NCI-H1417 (cell line): ENCODE data around the gene HDAC11.
A peak's percentile ranks its signal among the peaks of the same experiment; 100 is the strongest.

ENCODE experiments used
- DNase-seq, 3 experiments: peaks; one replicate each; lab custom pipeline; 2025; lab: John Stamatoyannopoulos, UW

Gene HDAC11

DNA sequence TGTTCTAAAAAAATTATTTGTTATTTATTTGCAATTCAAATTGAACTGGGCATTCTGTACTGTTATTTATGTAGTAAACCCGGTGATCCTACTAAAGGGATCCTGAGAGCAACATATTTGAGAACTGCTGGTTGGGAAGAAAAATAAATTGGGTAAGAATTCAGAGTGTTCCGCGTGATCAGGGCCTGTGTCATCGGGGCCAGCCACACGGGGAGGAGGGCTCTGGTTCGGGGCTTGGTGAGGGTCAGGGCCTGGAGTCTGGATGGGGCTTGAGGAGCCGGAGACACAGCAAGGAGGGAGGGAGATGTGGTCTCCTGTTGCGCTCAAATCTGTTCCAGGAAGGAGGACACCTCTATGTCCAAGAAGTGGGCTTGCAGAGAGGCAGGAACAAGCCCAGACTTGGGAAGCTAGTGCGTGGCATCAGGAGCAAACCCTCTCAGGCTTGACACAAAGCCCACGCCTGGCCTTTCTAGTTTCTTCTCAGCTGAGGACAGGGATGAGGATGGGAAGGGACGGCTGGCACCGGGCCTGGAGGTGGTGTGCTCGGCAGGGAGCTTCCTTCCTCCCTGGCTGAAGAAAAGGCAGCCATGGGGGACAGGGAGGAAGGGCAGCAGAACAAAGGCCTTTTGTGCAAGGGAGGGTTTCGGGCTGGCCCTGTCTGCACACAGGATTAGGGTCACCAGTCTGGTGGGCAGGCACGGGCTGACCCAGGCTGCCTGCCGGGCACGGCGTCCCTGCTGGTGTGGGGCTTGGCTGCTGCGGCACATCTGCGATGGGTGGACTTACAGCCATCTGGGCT lies 45.9 kb downstream of the HDAC11 start:
- DNase-seq, result peak in 1 of 3 experiments; percentile 3

DNA sequence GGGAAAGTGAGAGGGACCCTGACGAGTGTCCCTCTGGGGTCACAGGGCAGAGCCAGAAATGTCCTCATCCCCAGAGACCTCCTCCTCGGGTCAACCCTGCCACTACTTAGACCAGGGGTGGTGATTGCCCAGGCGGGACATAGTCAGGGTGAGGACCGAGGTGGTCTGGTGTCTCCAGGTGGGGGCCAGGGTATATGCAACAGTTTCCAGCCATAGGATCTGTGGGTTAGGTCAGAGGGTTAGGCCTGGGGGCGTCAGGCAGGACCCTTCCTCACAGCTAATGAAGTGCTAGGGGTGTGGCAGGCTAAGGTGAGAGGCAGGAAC lies 46.5 kb downstream of the HDAC11 start:
- no peak for DNase-seq

DNA sequence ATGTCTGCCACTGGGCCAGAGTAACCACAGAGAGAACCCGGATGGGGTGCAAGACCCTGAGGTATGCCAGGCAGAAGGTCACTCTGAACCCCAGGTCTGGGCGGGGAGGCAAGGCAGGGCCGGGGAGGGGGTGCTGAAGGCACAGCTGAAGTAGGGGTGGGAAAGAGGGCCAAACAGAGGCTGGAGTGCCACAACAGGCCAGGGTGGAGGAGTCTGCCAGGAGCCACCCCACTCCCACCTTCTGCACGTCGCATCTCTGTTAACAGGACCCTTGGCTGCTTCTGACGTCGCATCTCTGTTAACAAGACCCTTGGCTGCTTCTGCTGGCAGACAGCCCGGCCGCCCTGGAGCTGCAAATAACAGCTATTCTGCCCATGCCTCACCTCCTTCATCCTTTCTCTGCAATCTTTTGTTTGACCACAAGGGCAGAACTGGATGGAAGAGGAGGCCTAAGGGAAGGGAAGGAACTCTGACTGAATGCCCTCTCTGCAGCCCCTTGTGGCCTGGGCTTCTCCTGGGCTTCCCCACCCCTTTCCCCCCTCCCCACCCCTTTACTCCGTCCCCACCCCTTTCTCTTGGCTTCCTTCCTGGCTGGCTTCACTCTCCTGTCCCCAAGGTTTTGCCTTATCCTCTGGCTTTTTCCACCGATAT lies 48.2 kb downstream of the HDAC11 start:
- DNase-seq, result no peak

DNA sequence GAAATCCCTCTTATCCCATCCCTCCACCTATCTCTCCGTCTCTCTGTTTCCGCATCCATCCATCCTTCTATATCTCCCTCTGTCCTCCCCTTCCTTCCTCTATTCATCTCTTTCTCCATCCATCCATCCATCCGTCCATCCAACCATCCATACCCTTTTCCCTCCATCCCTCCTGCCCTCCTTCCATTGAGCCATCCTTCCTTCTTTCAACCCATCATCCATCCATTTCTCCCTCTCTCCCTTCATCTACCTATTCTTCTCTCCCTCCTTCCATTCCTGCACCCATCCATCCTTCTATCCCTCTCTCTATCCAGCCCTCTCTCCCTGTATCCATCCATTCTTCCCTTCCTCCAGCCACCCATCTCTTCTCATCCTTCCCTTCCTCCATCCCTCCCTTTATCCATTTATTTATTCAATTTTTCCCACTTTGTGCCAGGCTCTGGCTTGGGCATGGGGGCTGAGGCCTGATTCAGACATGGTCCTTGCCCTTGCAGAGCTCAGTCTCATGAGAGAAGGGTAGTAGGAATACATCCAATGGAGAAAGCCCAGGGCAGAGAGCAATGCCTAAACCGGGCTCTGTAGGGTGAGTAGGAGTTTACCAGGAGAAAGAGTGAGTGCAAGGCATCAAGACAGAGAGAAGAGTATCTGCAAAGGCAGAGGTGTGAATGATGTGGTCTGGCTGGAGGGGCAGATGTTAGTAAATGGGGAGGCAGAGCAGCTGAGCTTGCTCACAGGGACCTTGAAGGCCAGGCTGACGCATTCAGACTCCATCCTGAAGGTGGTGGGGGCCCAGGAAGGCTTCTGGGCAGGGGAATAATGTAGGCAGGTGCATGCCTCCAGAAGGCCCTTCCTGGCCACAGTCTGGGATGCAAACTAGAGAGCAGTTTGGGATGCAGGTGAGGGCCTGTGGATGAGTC lies 49.3 kb downstream of the HDAC11 start:
- DNase-seq, result no peak

- DNase-seq, result no peak
These were observed 50.3 kb downstream of the HDAC11 start for GRCh38 chr3:13530241-13531009.

DNA sequence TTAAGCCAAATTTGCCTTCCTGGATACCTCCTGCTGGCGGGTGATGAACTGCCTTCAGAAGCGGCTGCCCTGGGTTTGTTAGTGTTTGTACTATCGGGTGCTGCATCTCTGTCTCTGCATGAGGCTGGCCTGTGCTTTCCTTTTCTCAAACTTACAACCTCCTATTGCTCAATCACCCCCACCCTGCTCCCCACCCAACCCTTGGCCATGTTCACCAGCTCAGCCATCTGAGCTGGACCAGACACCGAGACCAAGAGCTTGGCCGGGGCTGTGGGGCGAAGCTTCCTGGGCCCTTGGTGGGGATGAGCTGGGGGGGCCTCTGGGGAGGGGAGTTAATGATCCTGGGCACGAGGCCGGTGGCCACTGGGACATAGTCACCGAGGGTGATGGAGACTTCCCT lies 52.0 kb downstream of the HDAC11 start:
- DNase-seq, result no peak

- DNase-seq, result no peak
These were observed 52.5 kb downstream of the HDAC11 start for GRCh38 chr3:13532631-13533030.

DNA sequence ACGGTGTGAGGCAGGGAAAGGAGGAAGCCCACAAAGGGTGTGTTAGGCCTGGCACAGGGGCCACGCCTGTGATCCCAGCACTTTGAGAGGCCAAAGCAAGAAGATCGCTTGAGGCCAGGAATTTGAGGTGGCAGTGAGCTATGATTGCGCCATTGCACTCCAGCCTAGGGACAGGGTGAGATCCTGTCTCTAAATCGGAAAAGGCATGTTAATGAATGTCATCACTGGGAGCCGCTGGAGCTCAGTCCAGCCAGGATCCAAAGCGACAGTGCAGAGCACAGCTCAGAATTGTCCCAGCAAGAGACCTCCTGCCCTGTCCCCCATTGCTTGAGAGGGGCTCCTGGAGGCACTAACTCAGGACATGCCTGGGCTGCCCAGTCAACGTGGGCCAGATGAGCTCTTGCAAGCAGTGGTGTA lies 53.8 kb downstream of the HDAC11 start:
- DNase-seq, result no peak

DNA sequence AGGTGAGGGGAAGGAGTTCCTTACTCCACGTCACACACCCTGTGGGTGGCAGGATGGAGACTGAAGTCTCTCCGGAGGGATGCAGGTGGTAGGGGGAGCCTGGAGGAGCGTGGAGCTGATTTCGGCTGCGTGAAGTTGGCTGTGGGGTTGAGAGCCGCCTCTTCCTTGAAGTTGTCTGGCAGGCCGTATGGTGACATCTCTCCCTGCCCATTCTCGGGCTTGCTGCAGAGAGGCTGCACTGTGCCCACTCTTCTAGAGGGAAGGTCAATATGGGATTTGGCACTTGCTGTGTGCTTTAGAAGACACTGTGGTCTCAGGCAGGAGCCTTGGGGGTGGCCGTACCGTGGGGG lies 55.4 kb downstream of the HDAC11 start:
- DNase-seq, result no peak

GRCh38 chr3:13535905-13536304 lies 55.8 kb downstream of the HDAC11 start:
- DNase-seq, result no peak

DNA sequence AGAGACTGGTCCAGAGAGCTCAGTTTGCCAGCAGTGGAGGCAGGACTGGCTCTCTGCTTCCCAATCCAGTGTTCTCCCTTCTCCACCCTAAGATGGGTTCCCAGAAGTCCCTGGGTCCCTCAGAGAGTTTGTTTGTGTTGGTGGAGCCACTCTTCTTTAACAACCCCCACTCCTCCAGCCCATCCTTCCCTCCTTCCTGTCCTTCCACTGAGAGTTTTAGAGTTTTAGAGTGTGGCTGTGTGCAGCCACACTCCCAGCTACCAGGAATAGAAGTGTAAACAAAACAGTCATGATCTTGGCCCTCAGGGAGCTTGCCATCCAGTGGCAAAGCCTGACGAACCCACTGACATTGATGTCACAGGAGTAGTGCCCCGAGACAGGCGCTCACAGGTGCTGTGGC lies 56.3 kb downstream of the HDAC11 start:
- DNase-seq, result no peak

GRCh38 chr3:13536832-13537231 lies 56.7 kb downstream of the HDAC11 start:
- DNase-seq, result peak in 1 of 3 experiments; percentile 23

GRCh38 chr3:13537244-13537908 lies 57.3 kb downstream of the HDAC11 start:
- no peak for DNase-seq

DNA sequence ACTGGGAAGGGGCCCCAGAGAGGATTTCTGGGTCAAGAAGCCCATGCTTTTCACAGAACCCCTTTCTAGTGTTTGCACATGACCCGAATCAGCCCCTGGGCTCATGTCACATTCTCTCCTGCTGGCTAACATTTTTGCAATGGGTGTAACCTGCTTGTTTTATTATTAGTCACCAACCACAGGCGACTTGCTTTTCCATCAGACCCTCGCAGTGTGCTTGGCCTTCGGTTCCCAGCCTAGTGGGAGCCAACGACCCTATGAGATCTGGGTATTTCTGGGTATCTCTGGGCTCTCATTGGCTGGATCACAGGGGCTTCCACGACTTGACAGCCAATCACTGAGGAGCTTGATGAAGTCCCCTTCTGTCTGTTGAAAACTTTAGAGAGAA lies 57.8 kb downstream of the HDAC11 start:
- DNase-seq, result no peak

GRCh38 chr3:13538520-13539291 lies 58.6 kb downstream of the HDAC11 start:
- DNase-seq, result no peak

GRCh38 chr3:13539292-13539638 lies 59.2 kb downstream of the HDAC11 start:
- DNase-seq, result no peak

- DNase-seq, result no peak
These were observed 59.6 kb downstream of the HDAC11 start for GRCh38 chr3:13539671-13540070.

DNA sequence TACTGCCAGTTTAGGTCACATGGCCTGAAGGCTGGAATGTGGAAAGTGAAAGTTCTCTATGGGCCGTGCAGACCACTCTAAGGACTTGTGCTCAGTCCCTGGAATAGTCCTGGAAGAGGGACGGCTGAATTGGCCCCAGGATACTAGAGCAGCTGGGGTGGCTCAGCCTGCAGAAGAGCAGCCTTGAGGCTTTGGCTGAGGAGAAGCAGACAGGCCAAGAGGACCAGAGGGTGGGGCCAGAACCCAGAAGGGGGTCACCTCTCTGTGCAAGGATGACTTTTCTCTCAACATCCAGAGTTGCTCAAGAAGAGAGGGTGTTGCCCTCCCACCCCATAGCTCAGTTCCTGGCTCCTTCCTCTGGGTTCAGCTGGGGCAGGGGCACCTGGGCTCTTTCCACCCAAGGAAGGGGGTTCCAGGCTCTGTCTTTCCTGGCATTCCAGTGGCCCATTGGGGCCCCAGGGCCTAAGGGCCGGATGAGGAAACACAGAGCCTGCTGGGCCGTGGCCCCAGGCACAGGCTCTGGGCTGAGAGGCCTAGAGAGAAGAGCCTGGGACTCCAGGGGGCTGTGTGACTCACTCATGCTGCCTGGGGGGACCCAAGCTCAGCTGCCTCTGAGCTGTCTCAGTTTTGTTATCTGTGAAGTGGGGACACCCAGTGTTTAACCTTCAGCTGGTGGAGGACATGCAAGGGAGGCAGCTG lies 60.3 kb downstream of the HDAC11 start:
- no peak for DNase-seq

DNA sequence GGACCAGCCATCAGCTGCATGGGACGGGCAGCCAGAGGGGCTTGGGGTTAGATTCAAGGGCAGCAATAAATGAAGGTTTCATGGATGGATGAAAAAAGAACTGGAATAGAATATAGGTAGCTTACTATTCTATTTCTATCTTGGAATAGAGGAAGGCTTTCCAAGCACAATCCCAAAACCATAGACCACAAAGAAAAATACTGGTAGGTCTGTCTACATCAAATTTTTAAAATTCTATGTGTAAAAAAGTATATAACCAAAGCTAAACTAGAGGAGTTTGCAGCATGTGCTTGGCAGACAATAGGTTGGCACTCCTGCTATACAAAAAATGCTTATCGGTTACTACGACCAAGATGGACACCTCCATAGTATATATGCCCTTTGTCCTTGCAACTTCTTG lies 61.6 kb downstream of the HDAC11 start:
- no peak for DNase-seq

GRCh38 chr3:13542142-13542541 lies 62.0 kb downstream of the HDAC11 start:
- no peak for DNase-seq
